Measurements from ENCODE around the gene TGFBR3. TPM values are rescaled to one million over a fixed set of nuclear protein-coding genes. Genes with fewer than 3 reads are reported as not detected.

The TGFBR3 gene
- total RNA-seq, result 4.8 TPM

DNA sequence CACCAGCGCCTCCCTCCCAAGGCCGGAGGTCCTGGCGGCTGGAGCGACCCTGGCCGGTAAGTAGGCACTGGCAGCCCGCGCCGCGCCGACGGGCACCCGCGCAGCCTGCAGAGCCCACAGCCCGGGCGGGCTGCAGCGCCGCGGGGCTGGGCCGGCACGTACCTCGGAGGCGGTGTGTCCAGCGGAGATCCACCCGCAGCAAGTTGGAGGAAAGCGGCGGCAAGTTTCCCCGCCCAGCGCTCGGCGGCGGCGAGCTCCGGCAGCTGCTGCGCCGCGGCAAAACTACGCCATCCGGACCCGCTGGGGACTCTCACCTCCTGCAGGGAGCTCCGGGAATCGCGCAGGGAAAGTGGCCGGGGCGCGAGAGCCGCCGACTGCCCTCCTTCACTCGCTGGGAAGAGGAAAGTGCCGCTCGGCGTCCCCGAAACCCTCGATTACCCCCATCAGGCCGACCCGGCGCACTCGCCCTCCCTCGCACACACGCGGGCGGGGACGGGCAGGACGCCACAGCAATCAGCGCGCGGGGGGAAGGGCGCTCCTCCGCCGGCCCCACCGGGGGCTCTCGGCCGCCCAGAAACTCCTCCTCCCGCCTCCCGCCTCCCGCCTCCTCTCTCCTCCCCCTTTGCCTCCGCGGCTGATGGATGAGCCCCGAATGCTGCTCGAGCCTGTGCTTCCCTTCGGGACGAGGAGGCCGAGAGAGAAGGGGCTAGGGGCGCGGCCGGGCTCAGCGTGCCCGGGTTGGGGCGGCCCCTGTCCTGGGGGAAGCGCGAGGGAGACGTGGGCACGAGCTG, at the start of gene TGFBR3:
TSS of gene TGFBR3 (minus strand) at position 436 of the 791 bp plus-strand sequence. CDS start 24,620 bp downstream, outside the sequence.

Small RNA genes within 50 kb of the gene (small RNA-seq; reads per million reads assigned to genes)
- gene RN7SL653P, result not detected

Other genes starting within 250 kb of the TGFBR3 start
- not detected for gene BRDT, start 63.2 kb upstream of the TGFBR3 start, total RNA-seq
- gene EPHX4, start 143.8 kb upstream of the TGFBR3 start, total RNA-seq, result 2.1 TPM
- gene SETSIP, start 189.3 kb upstream of the TGFBR3 start, total RNA-seq, result not detected
- gene BTBD8, start 194.2 kb upstream of the TGFBR3 start, total RNA-seq, result 93.0 TPM